Measurements from ENCODE around the gene KRT34.

KRT34 gene

GRCh38 chr17:41333098-41333497 lies 49.0 kb downstream of the KRT34 start:
- Histone ChIP-seq H3K4me1 (ENCODE audit: low read depth, poor library complexity, severe bottlenecking) (peaks cover 4% of the 10 kb centered on the region), H3K27ac (no peak overlapping the region), H3K9ac (no peak overlapping the region), H3K27me3 (ENCODE audit: insufficient read depth, low read depth) (peaks cover 18% of the 10 kb centered on the region; the same call in 1 of the 2 replicates), H3K36me3 (ENCODE audit: insufficient read depth) (no peaks in the 10 kb centered on the region), H4K20me1 (ENCODE audit: insufficient read depth) (no peaks in the 10 kb centered on the region), H2AFZ (ENCODE audit: low read depth) (no peak overlapping the region), H3K4me2 (no peak overlapping the region), H3K4me3 (IDR thresholded peaks at IDR 0.05; ENCODE audit: insufficient read depth, low read depth, low read length) (no peak overlapping the region), H3K79me2 (ENCODE audit: insufficient read depth, low read depth) (no peaks in the 10 kb centered on the region)
- TF ChIP-seq, protein P1, sequence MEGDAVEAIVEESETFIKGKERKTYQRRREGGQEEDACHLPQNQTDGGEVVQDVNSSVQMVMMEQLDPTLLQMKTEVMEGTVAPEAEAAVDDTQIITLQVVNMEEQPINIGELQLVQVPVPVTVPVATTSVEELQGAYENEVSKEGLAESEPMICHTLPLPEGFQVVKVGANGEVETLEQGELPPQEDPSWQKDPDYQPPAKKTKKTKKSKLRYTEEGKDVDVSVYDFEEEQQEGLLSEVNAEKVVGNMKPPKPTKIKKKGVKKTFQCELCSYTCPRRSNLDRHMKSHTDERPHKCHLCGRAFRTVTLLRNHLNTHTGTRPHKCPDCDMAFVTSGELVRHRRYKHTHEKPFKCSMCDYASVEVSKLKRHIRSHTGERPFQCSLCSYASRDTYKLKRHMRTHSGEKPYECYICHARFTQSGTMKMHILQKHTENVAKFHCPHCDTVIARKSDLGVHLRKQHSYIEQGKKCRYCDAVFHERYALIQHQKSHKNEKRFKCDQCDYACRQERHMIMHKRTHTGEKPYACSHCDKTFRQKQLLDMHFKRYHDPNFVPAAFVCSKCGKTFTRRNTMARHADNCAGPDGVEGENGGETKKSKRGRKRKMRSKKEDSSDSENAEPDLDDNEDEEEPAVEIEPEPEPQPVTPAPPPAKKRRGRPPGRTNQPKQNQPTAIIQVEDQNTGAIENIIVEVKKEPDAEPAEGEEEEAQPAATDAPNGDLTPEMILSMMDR (conservative IDR thresholded peaks at IDR 0.05; ENCODE audit: low read depth, low read length): no peak

- no peak overlapping the region for H3K4me2 ChIP-seq
- H3K36me3 ChIP-seq (ENCODE audit: insufficient read depth): no peaks in the 10 kb centered on the region
- H3K4me1 ChIP-seq (ENCODE audit: low read depth, poor library complexity, severe bottlenecking): no peaks in the 10 kb centered on the region
- peaks cover 9% of the 10 kb centered on the region; the same call in 1 of the 2 replicates for H3K27me3 ChIP-seq (ENCODE audit: insufficient read depth, low read depth)
- H4K20me1 ChIP-seq (ENCODE audit: insufficient read depth): no peaks in the 10 kb centered on the region
- H3K79me2 ChIP-seq (ENCODE audit: insufficient read depth, low read depth): no peaks in the 10 kb centered on the region
- H2AFZ ChIP-seq (ENCODE audit: low read depth): no peak overlapping the region
- TF ChIP-seq, protein P1 (conservative IDR thresholded peaks at IDR 0.05; ENCODE audit: low read depth, low read length): no peak
- no peak overlapping the region for H3K27ac ChIP-seq
- no peak overlapping the region for H3K4me3 ChIP-seq (IDR thresholded peaks at IDR 0.05; ENCODE audit: insufficient read depth, low read depth, low read length)
- H3K9ac ChIP-seq: no peak overlapping the region
Observed at GRCh38 chr17:41332239-41332638, 49.9 kb downstream of the KRT34 start.

- no peak overlapping the region for H2AFZ ChIP-seq (ENCODE audit: low read depth)
- TF ChIP-seq, protein P1 (conservative IDR thresholded peaks at IDR 0.05; ENCODE audit: low read depth, low read length): no peak
- H3K27me3 ChIP-seq (ENCODE audit: insufficient read depth, low read depth): peaks cover 4% of the 10 kb centered on the region; the same call in 1 of the 2 replicates
- no peaks in the 10 kb centered on the region for H3K36me3 ChIP-seq (ENCODE audit: insufficient read depth)
- no peak overlapping the region for H3K9ac ChIP-seq
- no peaks in the 10 kb centered on the region for H3K79me2 ChIP-seq (ENCODE audit: insufficient read depth, low read depth)
- H4K20me1 ChIP-seq (ENCODE audit: insufficient read depth): no peaks in the 10 kb centered on the region
- no peak overlapping the region for H3K4me3 ChIP-seq (IDR thresholded peaks at IDR 0.05; ENCODE audit: insufficient read depth, low read depth, low read length)
- H3K27ac ChIP-seq: no peak overlapping the region
- no peaks in the 10 kb centered on the region for H3K4me1 ChIP-seq (ENCODE audit: low read depth, poor library complexity, severe bottlenecking)
- no peak overlapping the region for H3K4me2 ChIP-seq
Observed at GRCh38 chr17:41331606-41332005, 50.5 kb downstream of the KRT34 start.

GRCh38 chr17:41329279-41329948 lies 52.7 kb downstream of the KRT34 start:
- Histone ChIP-seq H3K9ac (no peak overlapping the region), H4K20me1 (ENCODE audit: insufficient read depth) (no peaks in the 10 kb centered on the region), H3K4me3 (IDR thresholded peaks at IDR 0.05; ENCODE audit: insufficient read depth, low read depth, low read length) (no peak overlapping the region), H3K79me2 (ENCODE audit: insufficient read depth, low read depth) (no peaks in the 10 kb centered on the region), H3K36me3 (ENCODE audit: insufficient read depth) (no peaks in the 10 kb centered on the region), H3K4me1 (ENCODE audit: low read depth, poor library complexity, severe bottlenecking) (no peaks in the 10 kb centered on the region), H3K4me2 (no peak overlapping the region), H3K27ac (no peak overlapping the region), H3K27me3 (ENCODE audit: insufficient read depth, low read depth) (no peaks in the 10 kb centered on the region; the same call in 1 of the 2 replicates), H2AFZ (ENCODE audit: low read depth) (no peak overlapping the region)
- TF ChIP-seq, protein P1 (conservative IDR thresholded peaks at IDR 0.05; ENCODE audit: low read depth, low read length): peak; percentile 77

All from KMS-11 (cell line).